ENCODE results near the gene FOXP1. TPM values are rescaled to one million over a fixed set of nuclear protein-coding genes. Genes with fewer than 3 reads are reported as not detected.

FOXP1 gene
- total and polyA plus RNA-seq, 2 donors (not counting 1 experiment from before 2014, with no cell fraction given): 70.3 to 101 TPM

DNA sequence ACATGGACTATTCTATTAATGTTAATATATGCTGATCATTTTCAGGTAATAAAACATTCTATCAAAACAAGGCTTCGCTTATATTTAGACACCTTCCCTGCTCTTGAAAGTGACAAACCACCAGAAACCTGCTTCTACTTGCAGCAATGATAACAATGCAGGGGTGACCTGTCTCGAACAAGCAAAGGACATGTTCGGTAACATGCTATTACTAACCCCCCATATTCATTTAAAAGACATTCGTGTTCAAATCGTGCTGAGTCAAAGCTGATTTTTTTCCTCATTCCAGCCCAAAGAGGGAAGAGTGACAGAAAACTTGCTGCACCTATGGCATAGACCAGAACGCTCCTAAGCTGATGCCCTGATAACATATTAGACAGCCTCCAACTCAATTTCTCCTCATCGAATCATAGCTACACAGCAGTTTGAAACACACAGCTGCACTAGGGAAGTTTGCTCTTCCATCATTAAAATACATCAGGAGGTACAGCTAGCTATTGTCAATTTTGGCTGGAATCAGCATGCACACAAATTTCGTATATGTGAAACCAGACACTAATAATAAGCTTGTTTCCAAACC, 341.5 kb downstream of the FOXP1 start:
- H3K4me2 ChIP-seq (ENCODE audit: extremely low read depth, insufficient read depth, low read length): no peak overlapping the region
- TF ChIP-seq, protein P1, sequence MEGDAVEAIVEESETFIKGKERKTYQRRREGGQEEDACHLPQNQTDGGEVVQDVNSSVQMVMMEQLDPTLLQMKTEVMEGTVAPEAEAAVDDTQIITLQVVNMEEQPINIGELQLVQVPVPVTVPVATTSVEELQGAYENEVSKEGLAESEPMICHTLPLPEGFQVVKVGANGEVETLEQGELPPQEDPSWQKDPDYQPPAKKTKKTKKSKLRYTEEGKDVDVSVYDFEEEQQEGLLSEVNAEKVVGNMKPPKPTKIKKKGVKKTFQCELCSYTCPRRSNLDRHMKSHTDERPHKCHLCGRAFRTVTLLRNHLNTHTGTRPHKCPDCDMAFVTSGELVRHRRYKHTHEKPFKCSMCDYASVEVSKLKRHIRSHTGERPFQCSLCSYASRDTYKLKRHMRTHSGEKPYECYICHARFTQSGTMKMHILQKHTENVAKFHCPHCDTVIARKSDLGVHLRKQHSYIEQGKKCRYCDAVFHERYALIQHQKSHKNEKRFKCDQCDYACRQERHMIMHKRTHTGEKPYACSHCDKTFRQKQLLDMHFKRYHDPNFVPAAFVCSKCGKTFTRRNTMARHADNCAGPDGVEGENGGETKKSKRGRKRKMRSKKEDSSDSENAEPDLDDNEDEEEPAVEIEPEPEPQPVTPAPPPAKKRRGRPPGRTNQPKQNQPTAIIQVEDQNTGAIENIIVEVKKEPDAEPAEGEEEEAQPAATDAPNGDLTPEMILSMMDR (conservative IDR thresholded peaks at IDR 0.05 in 1 of 2, IDR thresholded peaks at IDR 0.05 in 1 of 2; ENCODE audit: low read depth in 1 of 2, low read length in 2 of 2): no peak
- TF ChIP-seq EZH2 (IDR thresholded peaks at IDR 0.05; ENCODE audit: low read length, missing control alignments): no peak
- no peak overlapping the region for H3K27ac ChIP-seq (ENCODE audit: insufficient read depth, low read length)

GRCh38 chr3:71241246-71241901, 342.2 kb downstream of the FOXP1 start:
- H3K9ac ChIP-seq (ENCODE audit: insufficient read depth, low read length): no peak overlapping the region
- no peaks in the 10 kb centered on the region for H3K27me3 ChIP-seq (ENCODE audit: control insufficient read depth, insufficient read depth, low read length)
- TF ChIP-seq EZH2 (IDR thresholded peaks at IDR 0.05; ENCODE audit: low read length, missing control alignments): no peak
- TF ChIP-seq, protein P1 (conservative IDR thresholded peaks at IDR 0.05 in 1 of 2, IDR thresholded peaks at IDR 0.05 in 1 of 2; ENCODE audit: low read depth in 1 of 2, low read length in 2 of 2): no peak
- H3K79me2 ChIP-seq (ENCODE audit: control insufficient read depth, insufficient read depth, low read length): no peaks in the 10 kb centered on the region
- H3K9me3 ChIP-seq (ENCODE audit: control insufficient read depth, insufficient read depth, low read depth, low read length): no peaks in the 10 kb centered on the region
- DNase-seq (ENCODE audit: low read depth in 2 of 2): no peak
- no peaks in the 10 kb centered on the region for H3K36me3 ChIP-seq (ENCODE audit: control insufficient read depth, insufficient read depth, low read length)
- no peak overlapping the region for H3K27ac ChIP-seq (ENCODE audit: insufficient read depth, low read length)
- H3K4me2 ChIP-seq (ENCODE audit: extremely low read depth, insufficient read depth, low read length): no peak overlapping the region
- H3K4me1 ChIP-seq (ENCODE audit: control insufficient read depth, extremely low read depth, insufficient read depth, low read length): no peaks in the 10 kb centered on the region
- H2AFZ ChIP-seq (ENCODE audit: low read length): no peak overlapping the region
- no peaks in the 10 kb centered on the region for H4K20me1 ChIP-seq (ENCODE audit: control insufficient read depth, extremely low read depth, insufficient read depth, low read length)
- H3K4me3 ChIP-seq (replicated peaks in 1 of 4; ENCODE audit: control extremely low read depth in 1 of 4, insufficient read depth in 1 of 4, low read depth in 3 of 4, low read length in 4 of 4): no peak overlapping the region

More for the DNA sequence above, 341.5 kb downstream of the FOXP1 start:
- no peak for DNase-seq (ENCODE audit: low read depth in 2 of 2)
- no peak overlapping the region for H3K4me3 ChIP-seq (replicated peaks in 1 of 4; ENCODE audit: control extremely low read depth in 1 of 4, insufficient read depth in 1 of 4, low read depth in 3 of 4, low read length in 4 of 4)
- H3K27me3 ChIP-seq (ENCODE audit: control insufficient read depth, insufficient read depth, low read length): no peaks in the 10 kb centered on the region
- H4K20me1 ChIP-seq (ENCODE audit: control insufficient read depth, extremely low read depth, insufficient read depth, low read length): no peaks in the 10 kb centered on the region
- no peaks in the 10 kb centered on the region for H3K4me1 ChIP-seq (ENCODE audit: control insufficient read depth, extremely low read depth, insufficient read depth, low read length)
- H3K36me3 ChIP-seq (ENCODE audit: control insufficient read depth, insufficient read depth, low read length): no peaks in the 10 kb centered on the region
- no peaks in the 10 kb centered on the region for H3K79me2 ChIP-seq (ENCODE audit: control insufficient read depth, insufficient read depth, low read length)
- H3K9me3 ChIP-seq (ENCODE audit: control insufficient read depth, insufficient read depth, low read depth, low read length): no peaks in the 10 kb centered on the region
- H2AFZ ChIP-seq (ENCODE audit: low read length): no peak overlapping the region
- no peak overlapping the region for H3K9ac ChIP-seq (ENCODE audit: insufficient read depth, low read length)

- Histone ChIP-seq H3K9ac (ENCODE audit: insufficient read depth, low read length) (no peak overlapping the region), H2AFZ (ENCODE audit: low read length) (no peak overlapping the region), H3K9me3 (ENCODE audit: control insufficient read depth, insufficient read depth, low read depth, low read length) (no peaks in the 10 kb centered on the region), H3K4me1 (ENCODE audit: control insufficient read depth, extremely low read depth, insufficient read depth, low read length) (no peaks in the 10 kb centered on the region), H3K27ac (ENCODE audit: insufficient read depth, low read length) (no peak overlapping the region), H4K20me1 (ENCODE audit: control insufficient read depth, extremely low read depth, insufficient read depth, low read length) (no peaks in the 10 kb centered on the region), H3K4me3 (replicated peaks in 1 of 4; ENCODE audit: control extremely low read depth in 1 of 4, insufficient read depth in 1 of 4, low read depth in 3 of 4, low read length in 4 of 4) (no peak overlapping the region), H3K4me2 (ENCODE audit: extremely low read depth, insufficient read depth, low read length) (no peak overlapping the region), H3K36me3 (ENCODE audit: control insufficient read depth, insufficient read depth, low read length) (no peaks in the 10 kb centered on the region), H3K27me3 (ENCODE audit: control insufficient read depth, insufficient read depth, low read length) (no peaks in the 10 kb centered on the region), H3K79me2 (ENCODE audit: control insufficient read depth, insufficient read depth, low read length) (no peaks in the 10 kb centered on the region)
- TF ChIP-seq EZH2 (IDR thresholded peaks at IDR 0.05; ENCODE audit: low read length, missing control alignments): no peak
- TF ChIP-seq, protein P1 (conservative IDR thresholded peaks at IDR 0.05 in 1 of 2, IDR thresholded peaks at IDR 0.05 in 1 of 2; ENCODE audit: low read depth in 1 of 2, low read length in 2 of 2): no peak
- DNase-seq (ENCODE audit: low read depth in 2 of 2): no peak
Measured at GRCh38 chr3:71240034-71240433, 343.5 kb downstream of the FOXP1 start.

Data from fibroblast of lung (primary cell).